ENCODE results near the gene CNOT9. TPM values are rescaled to one million over a fixed set of nuclear protein-coding genes. Genes with fewer than 3 reads are reported as not detected.

Gene CNOT9
- total and polyA plus RNA-seq, 10 of the 15 experiments (the other 5 are each of a cell fraction or from before 2014, with no cell fraction given) = 51.0 to 172 (median 98.2) TPM

DNA sequence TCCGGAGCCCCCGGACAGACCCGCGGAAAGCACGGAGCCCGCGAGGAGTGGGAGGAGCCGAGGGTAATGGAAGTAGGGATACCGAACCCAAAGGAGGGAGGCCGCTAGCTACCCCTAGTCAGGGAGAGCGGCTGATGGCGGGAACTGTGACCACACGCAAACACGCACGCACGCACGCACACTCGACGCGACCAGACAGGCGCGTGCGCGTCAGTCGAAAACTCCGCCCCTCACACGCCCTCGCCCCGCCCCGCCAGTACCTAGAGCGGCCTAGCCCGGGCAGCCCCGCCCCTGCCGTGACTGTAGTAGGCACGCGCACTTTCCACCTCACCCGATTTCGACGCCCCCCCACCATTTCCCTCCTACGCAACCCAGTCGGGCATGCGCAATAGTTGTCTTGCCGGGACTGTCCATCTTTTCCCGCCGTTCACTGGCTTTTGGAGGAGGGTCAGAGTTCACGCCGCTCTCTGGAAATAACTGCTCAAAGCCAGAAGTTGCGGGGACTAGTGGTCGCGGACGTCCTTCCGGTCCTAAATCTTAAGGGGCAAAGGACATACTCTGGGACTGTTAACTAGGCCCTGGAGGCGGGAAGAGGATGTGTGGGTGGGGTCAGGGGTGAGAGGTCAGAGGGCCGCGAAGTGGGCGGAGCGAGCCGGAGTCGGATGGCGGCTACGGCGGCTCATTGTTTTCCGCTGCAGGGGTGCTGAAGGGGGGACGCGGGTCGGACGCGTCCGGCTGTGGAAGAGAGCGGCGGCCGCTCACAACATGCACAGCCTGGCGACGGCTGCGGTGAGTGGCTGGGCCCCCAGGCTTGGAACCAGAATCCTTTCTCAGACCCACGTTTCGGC is at the start of gene CNOT9, which contains the start of gene USP37 (continued):
- TF ChIP-seq CEBPB (IDR thresholded peaks at IDR 0.05; ENCODE audit: borderline replicate concordance in 1 of 2, low read depth in 2 of 2, low read length in 2 of 2) (no peak), IRF4 (IDR thresholded peaks at IDR 0.05; ENCODE audit: low read depth, low read length) (no peak), HDGF (IDR thresholded peaks at IDR 0.05) (peak; percentile 89), SMC3 (IDR thresholded peaks at IDR 0.05; ENCODE audit: borderline replicate concordance, low read length) (no peak), CHD4 (IDR thresholded peaks at IDR 0.05) (no peak), ZNF274 (IDR thresholded peaks at IDR 0.05; ENCODE audit: insufficient read depth, insufficient read length) (no peak), NBN (IDR thresholded peaks at IDR 0.05) (peak; percentile 87), KLF5 (IDR thresholded peaks at IDR 0.05; ENCODE audit: partially characterized antibody) (peak; percentile 80), NFIC (IDR thresholded peaks at IDR 0.05; ENCODE audit: low read depth, low read length) (no peak)
- TF ChIP-seq, protein P1, sequence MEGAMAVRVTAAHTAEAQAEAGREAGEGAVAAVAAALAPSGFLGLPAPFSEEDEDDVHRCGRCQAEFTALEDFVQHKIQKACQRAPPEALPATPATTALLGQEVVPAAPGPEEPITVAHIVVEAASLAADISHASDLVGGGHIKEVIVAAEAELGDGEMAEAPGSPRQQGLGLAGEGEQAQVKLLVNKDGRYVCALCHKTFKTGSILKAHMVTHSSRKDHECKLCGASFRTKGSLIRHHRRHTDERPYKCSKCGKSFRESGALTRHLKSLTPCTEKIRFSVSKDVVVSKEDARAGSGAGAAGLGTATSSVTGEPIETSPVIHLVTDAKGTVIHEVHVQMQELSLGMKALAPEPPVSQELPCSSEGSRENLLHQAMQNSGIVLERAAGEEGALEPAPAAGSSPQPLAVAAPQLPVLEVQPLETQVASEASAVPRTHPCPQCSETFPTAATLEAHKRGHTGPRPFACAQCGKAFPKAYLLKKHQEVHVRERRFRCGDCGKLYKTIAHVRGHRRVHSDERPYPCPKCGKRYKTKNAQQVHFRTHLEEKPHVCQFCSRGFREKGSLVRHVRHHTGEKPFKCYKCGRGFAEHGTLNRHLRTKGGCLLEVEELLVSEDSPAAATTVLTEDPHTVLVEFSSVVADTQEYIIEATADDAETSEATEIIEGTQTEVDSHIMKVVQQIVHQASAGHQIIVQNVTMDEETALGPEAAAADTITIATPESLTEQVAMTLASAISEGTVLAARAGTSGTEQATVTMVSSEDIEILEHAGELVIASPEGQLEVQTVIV (IDR thresholded peaks at IDR 0.05; ENCODE audit: borderline replicate concordance, partially characterized antibody) = no peak
- TF ChIP-seq, protein P2, sequence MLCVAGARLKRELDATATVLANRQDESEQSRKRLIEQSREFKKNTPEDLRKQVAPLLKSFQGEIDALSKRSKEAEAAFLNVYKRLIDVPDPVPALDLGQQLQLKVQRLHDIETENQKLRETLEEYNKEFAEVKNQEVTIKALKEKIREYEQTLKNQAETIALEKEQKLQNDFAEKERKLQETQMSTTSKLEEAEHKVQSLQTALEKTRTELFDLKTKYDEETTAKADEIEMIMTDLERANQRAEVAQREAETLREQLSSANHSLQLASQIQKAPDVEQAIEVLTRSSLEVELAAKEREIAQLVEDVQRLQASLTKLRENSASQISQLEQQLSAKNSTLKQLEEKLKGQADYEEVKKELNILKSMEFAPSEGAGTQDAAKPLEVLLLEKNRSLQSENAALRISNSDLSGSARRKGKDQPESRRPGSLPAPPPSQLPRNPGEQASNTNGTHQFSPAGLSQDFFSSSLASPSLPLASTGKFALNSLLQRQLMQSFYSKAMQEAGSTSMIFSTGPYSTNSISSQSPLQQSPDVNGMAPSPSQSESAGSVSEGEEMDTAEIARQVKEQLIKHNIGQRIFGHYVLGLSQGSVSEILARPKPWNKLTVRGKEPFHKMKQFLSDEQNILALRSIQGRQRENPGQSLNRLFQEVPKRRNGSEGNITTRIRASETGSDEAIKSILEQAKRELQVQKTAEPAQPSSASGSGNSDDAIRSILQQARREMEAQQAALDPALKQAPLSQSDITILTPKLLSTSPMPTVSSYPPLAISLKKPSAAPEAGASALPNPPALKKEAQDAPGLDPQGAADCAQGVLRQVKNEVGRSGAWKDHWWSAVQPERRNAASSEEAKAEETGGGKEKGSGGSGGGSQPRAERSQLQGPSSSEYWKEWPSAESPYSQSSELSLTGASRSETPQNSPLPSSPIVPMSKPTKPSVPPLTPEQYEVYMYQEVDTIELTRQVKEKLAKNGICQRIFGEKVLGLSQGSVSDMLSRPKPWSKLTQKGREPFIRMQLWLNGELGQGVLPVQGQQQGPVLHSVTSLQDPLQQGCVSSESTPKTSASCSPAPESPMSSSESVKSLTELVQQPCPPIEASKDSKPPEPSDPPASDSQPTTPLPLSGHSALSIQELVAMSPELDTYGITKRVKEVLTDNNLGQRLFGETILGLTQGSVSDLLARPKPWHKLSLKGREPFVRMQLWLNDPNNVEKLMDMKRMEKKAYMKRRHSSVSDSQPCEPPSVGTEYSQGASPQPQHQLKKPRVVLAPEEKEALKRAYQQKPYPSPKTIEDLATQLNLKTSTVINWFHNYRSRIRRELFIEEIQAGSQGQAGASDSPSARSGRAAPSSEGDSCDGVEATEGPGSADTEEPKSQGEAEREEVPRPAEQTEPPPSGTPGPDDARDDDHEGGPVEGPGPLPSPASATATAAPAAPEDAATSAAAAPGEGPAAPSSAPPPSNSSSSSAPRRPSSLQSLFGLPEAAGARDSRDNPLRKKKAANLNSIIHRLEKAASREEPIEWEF (IDR thresholded peaks at IDR 0.05; ENCODE audit: insufficient replicate concordance, low read depth, low read length) = no peak
- TF ChIP-seq, protein P3, sequence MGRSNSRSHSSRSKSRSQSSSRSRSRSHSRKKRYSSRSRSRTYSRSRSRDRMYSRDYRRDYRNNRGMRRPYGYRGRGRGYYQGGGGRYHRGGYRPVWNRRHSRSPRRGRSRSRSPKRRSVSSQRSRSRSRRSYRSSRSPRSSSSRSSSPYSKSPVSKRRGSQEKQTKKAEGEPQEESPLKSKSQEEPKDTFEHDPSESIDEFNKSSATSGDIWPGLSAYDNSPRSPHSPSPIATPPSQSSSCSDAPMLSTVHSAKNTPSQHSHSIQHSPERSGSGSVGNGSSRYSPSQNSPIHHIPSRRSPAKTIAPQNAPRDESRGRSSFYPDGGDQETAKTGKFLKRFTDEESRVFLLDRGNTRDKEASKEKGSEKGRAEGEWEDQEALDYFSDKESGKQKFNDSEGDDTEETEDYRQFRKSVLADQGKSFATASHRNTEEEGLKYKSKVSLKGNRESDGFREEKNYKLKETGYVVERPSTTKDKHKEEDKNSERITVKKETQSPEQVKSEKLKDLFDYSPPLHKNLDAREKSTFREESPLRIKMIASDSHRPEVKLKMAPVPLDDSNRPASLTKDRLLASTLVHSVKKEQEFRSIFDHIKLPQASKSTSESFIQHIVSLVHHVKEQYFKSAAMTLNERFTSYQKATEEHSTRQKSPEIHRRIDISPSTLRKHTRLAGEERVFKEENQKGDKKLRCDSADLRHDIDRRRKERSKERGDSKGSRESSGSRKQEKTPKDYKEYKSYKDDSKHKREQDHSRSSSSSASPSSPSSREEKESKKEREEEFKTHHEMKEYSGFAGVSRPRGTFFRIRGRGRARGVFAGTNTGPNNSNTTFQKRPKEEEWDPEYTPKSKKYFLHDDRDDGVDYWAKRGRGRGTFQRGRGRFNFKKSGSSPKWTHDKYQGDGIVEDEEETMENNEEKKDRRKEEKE (IDR thresholded peaks at IDR 0.05) = no peak
- TF ChIP-seq, protein P4, sequence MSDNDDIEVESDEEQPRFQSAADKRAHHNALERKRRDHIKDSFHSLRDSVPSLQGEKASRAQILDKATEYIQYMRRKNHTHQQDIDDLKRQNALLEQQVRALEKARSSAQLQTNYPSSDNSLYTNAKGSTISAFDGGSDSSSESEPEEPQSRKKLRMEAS (IDR thresholded peaks at IDR 0.05; ENCODE audit: low read depth, low read length) = peak; percentile 61; the same call in 1 of the 2 replicates

Measured in GM12878 (cell line).